Measurements from ENCODE around the gene FYB2. TPM values are rescaled to one million over a fixed set of nuclear protein-coding genes. Genes with fewer than 3 reads are reported as not detected.

Gene FYB2
- total RNA-seq, 1 experiment from 2014 or later = not detected

DNA sequence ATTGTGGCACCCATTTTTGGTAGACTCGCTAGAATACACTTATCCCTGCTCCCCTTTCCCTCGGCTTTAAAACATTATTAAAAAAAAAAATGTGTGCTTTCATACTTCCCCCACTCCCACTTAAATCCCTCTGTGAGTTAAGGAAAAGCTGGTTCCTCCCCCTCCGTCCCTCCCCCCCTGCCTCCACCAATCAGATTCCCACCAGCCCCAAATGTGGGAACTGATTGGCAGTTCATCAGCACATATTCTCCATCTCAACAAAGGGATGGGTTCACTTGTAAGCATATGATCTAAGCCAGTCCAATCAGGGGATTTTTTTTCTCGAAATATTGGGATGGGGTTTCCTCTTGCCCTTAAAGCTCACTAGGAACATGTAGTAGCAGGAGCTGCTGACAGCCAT lies 10.8 kb upstream of the FYB2 start:
- no peak overlapping the region for H3K4me2 ChIP-seq
- H2AFZ ChIP-seq = no peak overlapping the region
- H3K4me3 ChIP-seq = no peak overlapping the region
- no TSS peak for BruUV-seq (replicated peaks)
- H3K9me2 ChIP-seq (ENCODE audit: insufficient read depth) = no peaks in the 10 kb centered on the region
- no peak overlapping the region for H3K27ac ChIP-seq
- ChIA-PET POLR2A (ENCODE audit: unreplicated experiment) (no interaction called here), CTCF (no interaction called here)
- TF ChIP-seq, protein P1, sequence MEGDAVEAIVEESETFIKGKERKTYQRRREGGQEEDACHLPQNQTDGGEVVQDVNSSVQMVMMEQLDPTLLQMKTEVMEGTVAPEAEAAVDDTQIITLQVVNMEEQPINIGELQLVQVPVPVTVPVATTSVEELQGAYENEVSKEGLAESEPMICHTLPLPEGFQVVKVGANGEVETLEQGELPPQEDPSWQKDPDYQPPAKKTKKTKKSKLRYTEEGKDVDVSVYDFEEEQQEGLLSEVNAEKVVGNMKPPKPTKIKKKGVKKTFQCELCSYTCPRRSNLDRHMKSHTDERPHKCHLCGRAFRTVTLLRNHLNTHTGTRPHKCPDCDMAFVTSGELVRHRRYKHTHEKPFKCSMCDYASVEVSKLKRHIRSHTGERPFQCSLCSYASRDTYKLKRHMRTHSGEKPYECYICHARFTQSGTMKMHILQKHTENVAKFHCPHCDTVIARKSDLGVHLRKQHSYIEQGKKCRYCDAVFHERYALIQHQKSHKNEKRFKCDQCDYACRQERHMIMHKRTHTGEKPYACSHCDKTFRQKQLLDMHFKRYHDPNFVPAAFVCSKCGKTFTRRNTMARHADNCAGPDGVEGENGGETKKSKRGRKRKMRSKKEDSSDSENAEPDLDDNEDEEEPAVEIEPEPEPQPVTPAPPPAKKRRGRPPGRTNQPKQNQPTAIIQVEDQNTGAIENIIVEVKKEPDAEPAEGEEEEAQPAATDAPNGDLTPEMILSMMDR (conservative IDR thresholded peaks at IDR 0.05) = no peak
- no peak for TF ChIP-seq EZH2 (IDR thresholded peaks at IDR 0.05; ENCODE audit: low read depth)
- H3K36me3 ChIP-seq (ENCODE audit: low read depth) = no peaks in the 10 kb centered on the region
- H3F3A ChIP-seq (ENCODE audit: insufficient read depth, low read depth) = no peaks in the 10 kb centered on the region
- H3K27me3 ChIP-seq (ENCODE audit: insufficient read depth, low read depth) = peaks cover 39% of the 10 kb centered on the region
- H3K9me3 ChIP-seq (ENCODE audit: insufficient read depth, low read depth) = no peaks in the 10 kb centered on the region
- H3K4me1 ChIP-seq (replicated peaks; ENCODE audit: insufficient read depth) = no peaks in the 10 kb centered on the region
- no peak for DNase-seq
- intact Hi-C loops (cut with micrococcal nuclease; ENCODE audit: unreplicated experiment) = loop anchor here (10.0 kb wide), 1 partner anchor 1935 kb away; no protein-coding TSS in a partner anchor
- no peaks in the 10 kb centered on the region for H4K20me1 ChIP-seq (ENCODE audit: insufficient read depth)
- no peaks in the 10 kb centered on the region for H3K79me2 ChIP-seq (ENCODE audit: low read depth)

GRCh38 chr1:56827711-56828110 lies 8.5 kb upstream of the FYB2 start:
- ChIA-PET CTCF (no interaction called here), POLR2A (ENCODE audit: unreplicated experiment) (no interaction called here)
- TF ChIP-seq, protein P1 (conservative IDR thresholded peaks at IDR 0.05) = no peak
- no peak for TF ChIP-seq EZH2 (IDR thresholded peaks at IDR 0.05; ENCODE audit: low read depth)
- H4K20me1 ChIP-seq (ENCODE audit: insufficient read depth) = no peaks in the 10 kb centered on the region
- H3K9me2 ChIP-seq (ENCODE audit: insufficient read depth) = no peaks in the 10 kb centered on the region
- H3K4me2 ChIP-seq = no peak overlapping the region
- peaks cover 31% of the 10 kb centered on the region for H3K27me3 ChIP-seq (ENCODE audit: insufficient read depth, low read depth)
- H3K4me3 ChIP-seq = no peak overlapping the region
- H3F3A ChIP-seq (ENCODE audit: insufficient read depth, low read depth) = no peaks in the 10 kb centered on the region
- H2AFZ ChIP-seq = no peak overlapping the region
- H3K79me2 ChIP-seq (ENCODE audit: low read depth) = no peaks in the 10 kb centered on the region
- BruUV-seq (replicated peaks) = no TSS peak
- no peaks in the 10 kb centered on the region for H3K4me1 ChIP-seq (replicated peaks; ENCODE audit: insufficient read depth)
- DNase-seq = no peak
- no peak overlapping the region for H3K27ac ChIP-seq
- intact Hi-C loops (cut with micrococcal nuclease; ENCODE audit: unreplicated experiment) = no loop called here
- no peaks in the 10 kb centered on the region for H3K36me3 ChIP-seq (ENCODE audit: low read depth)
- H3K9me3 ChIP-seq (ENCODE audit: insufficient read depth, low read depth) = no peaks in the 10 kb centered on the region; the same call in 1 of the 2 replicates

DNA sequence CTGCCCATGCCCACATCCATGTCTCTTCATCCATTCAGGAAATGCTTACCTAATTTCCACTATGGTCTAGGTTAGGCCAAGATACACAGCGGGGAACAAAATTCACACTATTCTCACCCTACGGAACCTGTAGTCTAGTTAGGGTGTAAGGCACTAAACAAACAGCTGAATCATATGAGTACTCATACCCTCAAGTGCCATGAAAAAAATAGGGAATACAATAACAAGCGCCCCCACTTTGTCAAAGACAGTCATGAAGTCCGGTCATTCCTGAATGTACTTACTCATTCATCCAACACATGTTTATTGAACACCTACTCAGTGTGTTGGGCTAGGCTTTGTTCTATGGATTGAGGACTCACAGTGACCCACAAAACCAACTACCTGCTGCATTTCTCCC lies 6.2 kb upstream of the FYB2 start:
- Histone ChIP-seq H2AFZ (no peak overlapping the region), H3K79me2 (ENCODE audit: low read depth) (no peaks in the 10 kb centered on the region), H3K4me1 (replicated peaks; ENCODE audit: insufficient read depth) (0 out of 2 replicates have a peak, but pooled peaks cover 3% of the 10 kb centered on the region), H3K36me3 (ENCODE audit: low read depth) (no peaks in the 10 kb centered on the region), H3F3A (ENCODE audit: insufficient read depth, low read depth) (no peaks in the 10 kb centered on the region), H3K4me2 (no peak overlapping the region), H3K4me3 (no peak overlapping the region), H3K27ac (no peak overlapping the region), H4K20me1 (ENCODE audit: insufficient read depth) (no peaks in the 10 kb centered on the region), H3K9me2 (ENCODE audit: insufficient read depth) (no peaks in the 10 kb centered on the region), H3K27me3 (ENCODE audit: insufficient read depth, low read depth) (peaks cover 31% of the 10 kb centered on the region), H3K9me3 (ENCODE audit: insufficient read depth, low read depth) (no peaks in the 10 kb centered on the region; the same call in 1 of the 2 replicates)
- ChIA-PET POLR2A (ENCODE audit: unreplicated experiment) (no interaction called here), CTCF (no interaction called here)
- no peak for TF ChIP-seq EZH2 (IDR thresholded peaks at IDR 0.05; ENCODE audit: low read depth)
- TF ChIP-seq, protein P1 (conservative IDR thresholded peaks at IDR 0.05) = no peak
- DNase-seq = no peak
- intact Hi-C loops (cut with micrococcal nuclease; ENCODE audit: unreplicated experiment) = no loop called here
- no TSS peak for BruUV-seq (replicated peaks)
